ENCODE results near the gene PUDP.

The PUDP gene

GRCh38 chrX:7116081-7116480 is 31.9 kb downstream of the PUDP start:
- TF ChIP-seq CTCF (IDR thresholded peaks at IDR 0.05), result no peak

- TF ChIP-seq CTCF (IDR thresholded peaks at IDR 0.05), result no peak
These were observed 32.4 kb downstream of the PUDP start for GRCh38 chrX:7115557-7115956.

GRCh38 chrX:7112071-7112470 is 35.9 kb downstream of the PUDP start:
- TF ChIP-seq CTCF (IDR thresholded peaks at IDR 0.05), result no peak

GRCh38 chrX:7111518-7111917 is 36.4 kb downstream of the PUDP start:
- no peak for TF ChIP-seq CTCF (IDR thresholded peaks at IDR 0.05)

- no peak for TF ChIP-seq CTCF (IDR thresholded peaks at IDR 0.05)
These were observed 37.1 kb downstream of the PUDP start for GRCh38 chrX:7110821-7111276.

GRCh38 chrX:7109838-7110793 is 37.8 kb downstream of the PUDP start:
- TF ChIP-seq CTCF (IDR thresholded peaks at IDR 0.05), result no peak

GRCh38 chrX:7109049-7109531 is 38.9 kb downstream of the PUDP start:
- TF ChIP-seq CTCF (IDR thresholded peaks at IDR 0.05), result no peak
